ENCODE results near the gene SLF1.

DNA sequence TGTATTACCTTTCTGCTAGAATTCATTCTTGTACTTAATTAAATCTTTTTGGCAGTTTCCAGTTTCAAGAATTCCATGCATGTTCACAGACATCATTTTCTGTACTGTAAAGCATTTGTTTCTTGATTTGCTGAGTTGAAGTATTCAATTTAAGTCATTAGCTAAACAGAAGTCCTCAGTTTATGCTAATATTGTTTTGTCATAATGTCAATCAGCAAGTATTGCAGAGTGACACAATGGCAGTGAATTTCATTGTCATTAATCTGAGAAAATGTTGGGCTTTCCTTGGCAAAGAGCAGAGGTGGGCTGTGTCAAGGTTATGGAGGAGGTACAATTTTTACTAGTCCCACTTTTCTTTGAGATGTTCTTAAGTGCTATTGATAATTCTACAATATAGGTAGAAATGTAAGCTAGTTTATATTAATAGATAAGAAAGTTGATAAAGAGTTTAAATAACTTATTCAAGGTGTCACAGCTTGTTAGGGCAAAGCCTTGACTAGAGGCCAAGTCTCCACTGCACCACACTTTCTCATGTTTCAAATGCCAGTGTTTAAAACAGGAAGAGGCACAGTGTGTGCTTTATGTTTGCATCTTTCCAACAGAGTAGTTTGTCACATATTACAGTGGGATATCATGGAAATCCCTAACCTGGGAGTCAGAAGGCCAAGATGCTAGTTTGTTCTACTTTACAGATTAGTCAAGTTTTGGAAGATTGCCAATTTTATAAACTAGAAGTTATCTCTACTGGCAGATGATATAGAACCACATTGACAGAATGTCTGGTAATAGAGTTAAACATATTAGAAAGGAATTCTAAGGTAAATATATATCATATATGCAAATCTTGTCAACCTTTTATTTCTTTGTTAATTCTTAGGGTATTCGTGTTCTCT lies 56.3 kb downstream of the SLF1 start:
- no peak for TF ChIP-seq CTCF (conservative IDR thresholded peaks at IDR 0.05; ENCODE audit: low read depth in 2 of 2)
- TF ChIP-seq EZH2phosphoT487 (IDR thresholded peaks at IDR 0.05; ENCODE audit: unreplicated experiment), result no peak
- no peak for TF ChIP-seq EZH2 (IDR thresholded peaks at IDR 0.05; ENCODE audit: low read depth, unreplicated experiment)
- no peak for TF ChIP-seq POLR2AphosphoS5 (IDR thresholded peaks at IDR 0.05; ENCODE audit: low read depth)
- TF ChIP-seq, protein P1, sequence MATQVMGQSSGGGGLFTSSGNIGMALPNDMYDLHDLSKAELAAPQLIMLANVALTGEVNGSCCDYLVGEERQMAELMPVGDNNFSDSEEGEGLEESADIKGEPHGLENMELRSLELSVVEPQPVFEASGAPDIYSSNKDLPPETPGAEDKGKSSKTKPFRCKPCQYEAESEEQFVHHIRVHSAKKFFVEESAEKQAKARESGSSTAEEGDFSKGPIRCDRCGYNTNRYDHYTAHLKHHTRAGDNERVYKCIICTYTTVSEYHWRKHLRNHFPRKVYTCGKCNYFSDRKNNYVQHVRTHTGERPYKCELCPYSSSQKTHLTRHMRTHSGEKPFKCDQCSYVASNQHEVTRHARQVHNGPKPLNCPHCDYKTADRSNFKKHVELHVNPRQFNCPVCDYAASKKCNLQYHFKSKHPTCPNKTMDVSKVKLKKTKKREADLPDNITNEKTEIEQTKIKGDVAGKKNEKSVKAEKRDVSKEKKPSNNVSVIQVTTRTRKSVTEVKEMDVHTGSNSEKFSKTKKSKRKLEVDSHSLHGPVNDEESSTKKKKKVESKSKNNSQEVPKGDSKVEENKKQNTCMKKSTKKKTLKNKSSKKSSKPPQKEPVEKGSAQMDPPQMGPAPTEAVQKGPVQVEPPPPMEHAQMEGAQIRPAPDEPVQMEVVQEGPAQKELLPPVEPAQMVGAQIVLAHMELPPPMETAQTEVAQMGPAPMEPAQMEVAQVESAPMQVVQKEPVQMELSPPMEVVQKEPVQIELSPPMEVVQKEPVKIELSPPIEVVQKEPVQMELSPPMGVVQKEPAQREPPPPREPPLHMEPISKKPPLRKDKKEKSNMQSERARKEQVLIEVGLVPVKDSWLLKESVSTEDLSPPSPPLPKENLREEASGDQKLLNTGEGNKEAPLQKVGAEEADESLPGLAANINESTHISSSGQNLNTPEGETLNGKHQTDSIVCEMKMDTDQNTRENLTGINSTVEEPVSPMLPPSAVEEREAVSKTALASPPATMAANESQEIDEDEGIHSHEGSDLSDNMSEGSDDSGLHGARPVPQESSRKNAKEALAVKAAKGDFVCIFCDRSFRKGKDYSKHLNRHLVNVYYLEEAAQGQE (IDR thresholded peaks at IDR 0.05; ENCODE audit: unreplicated experiment), result no peak

Data from GM23338 (cell line).